Loucy (cell line): ENCODE measurements around the gene HTR2A.

Experiments
- H2AFZ ChIP-seq: fragments of 200-600 bp; sonication (generic); 2 replicates; pipeline ENCODE4 v1.6.0; 2016; ENCODE audit warnings: antibody characterized with exemption, mild to moderate bottlenecking, low read length, moderate library complexity
- H3F3A ChIP-seq: fragments of 200-600 bp; 2 replicates; pipeline ENCODE4 v1.6.0; 2016; ENCODE audit warnings: antibody characterized with exemption, low read depth, mild to moderate bottlenecking
- H3K27me3 ChIP-seq: fragments of 200-600 bp; sonication (generic); 2 replicates; pipeline ENCODE4 v1.6.1; 2014; ENCODE audit warnings: low read length, mild to moderate bottlenecking; ENCODE audit not compliant: insufficient read depth, poor library complexity, severe bottlenecking
- H3K36me3 ChIP-seq: fragments of 200-600 bp; sonication (generic); 2 replicates; pipeline ENCODE4 v1.6.1; 2016; ENCODE audit warnings: low read length; ENCODE audit not compliant: insufficient read depth
- H3K4me1 ChIP-seq: fragments of 200-600 bp; sonication (generic); 2 replicates; pipeline ENCODE4 v1.5.1; 2014; ENCODE audit warnings: low read length, mild to moderate bottlenecking; ENCODE audit not compliant: insufficient read depth, poor library complexity, severe bottlenecking
- H3K4me2 ChIP-seq: fragments of 200-600 bp; sonication (generic); 2 replicates; pipeline ENCODE4 v1.6.0; 2014; ENCODE audit warnings: antibody characterized with exemption, low read length, low read depth, mild to moderate bottlenecking; ENCODE audit not compliant: poor library complexity, severe bottlenecking
- H3K4me3 ChIP-seq: fragments of 200-600 bp; sonication (generic); 2 replicates; pipeline ENCODE4 v1.5.1; 2014; ENCODE audit warnings: low read length, mild to moderate bottlenecking, mixed read lengths; ENCODE audit not compliant: poor library complexity, severe bottlenecking
- H3K79me2 ChIP-seq: fragments of 200-600 bp; sonication (generic); 2 replicates; pipeline ENCODE4 v1.6.1; 2014; ENCODE audit warnings: low read length; ENCODE audit not compliant: insufficient read depth
- H3K9ac ChIP-seq: fragments of 200-600 bp; sonication (generic); 2 replicates; pipeline ENCODE4 v1.6.0; 2014; ENCODE audit warnings: mild to moderate bottlenecking, low read depth, low read length, moderate library complexity; ENCODE audit not compliant: poor library complexity, severe bottlenecking
- H3K9me2 ChIP-seq: fragments of 200-600 bp; sonication (generic); replicated peaks from 2 replicates; pipeline ENCODE4 v1.6.1; 2016; ENCODE audit warnings: low read depth, low read length, mixed read lengths
- H3K9me3 ChIP-seq: fragments of 200-600 bp; sonication (generic); 2 replicates; pipeline ENCODE4 v1.6.1; 2014; ENCODE audit warnings: mild to moderate bottlenecking, antibody characterized with exemption, low read length, low read depth; ENCODE audit not compliant: insufficient read depth
- H4K20me1 ChIP-seq: fragments of 200-600 bp; sonication (generic); 2 replicates; pipeline ENCODE4 v1.6.0; 2014; ENCODE audit warnings: antibody characterized with exemption, low read length, mild to moderate bottlenecking; ENCODE audit not compliant: insufficient read depth, poor library complexity, severe bottlenecking
- CTCF ChIP-seq: fragments of 200-600 bp; sonication (generic); conservative IDR thresholded peaks from 2 replicates; pipeline ENCODE4 v1.5.1; 2014; ENCODE audit warnings: mild to moderate bottlenecking, antibody characterized with exemption, low read length
- EZH2phosphoT487 ChIP-seq: fragments of 200-600 bp; IDR thresholded peaks from 2 replicates; pipeline ENCODE4 v1.6.1; 2018; ENCODE audit warnings: antibody characterized with exemption, mild to moderate bottlenecking, moderate library complexity, borderline replicate concordance

Gene HTR2A

GRCh38 chr13:46906405-46906804, 9.6 kb upstream of the HTR2A start:
- Histone ChIP-seq H3K9me2 (no peaks in the 10 kb centered on the region), H4K20me1 (no peaks in the 10 kb centered on the region), H3K27me3 (peaks cover 4% of the 10 kb centered on the region), H3K9ac (no peak overlapping the region), H3K36me3 (no peaks in the 10 kb centered on the region), H2AFZ (no peak overlapping the region), H3F3A (no peaks in the 10 kb centered on the region), H3K4me1 (no peaks in the 10 kb centered on the region), H3K4me3 (no peak overlapping the region), H3K4me2 (no peak overlapping the region), H3K79me2 (no peaks in the 10 kb centered on the region), H3K9me3 (no peaks in the 10 kb centered on the region)
- TF ChIP-seq EZH2phosphoT487 (no peak), CTCF (no peak)

- TF ChIP-seq EZH2phosphoT487: no peak
- TF ChIP-seq CTCF: peak; percentile 42
- Histone ChIP-seq H3F3A (no peaks in the 10 kb centered on the region), H3K4me1 (no peaks in the 10 kb centered on the region), H2AFZ (no peak overlapping the region), H3K9me2 (no peaks in the 10 kb centered on the region), H3K36me3 (no peaks in the 10 kb centered on the region), H3K27me3 (peaks cover 3% of the 10 kb centered on the region), H3K9me3 (no peaks in the 10 kb centered on the region), H3K79me2 (no peaks in the 10 kb centered on the region), H4K20me1 (no peaks in the 10 kb centered on the region), H3K4me3 (no peak overlapping the region), H3K9ac (no peak overlapping the region), H3K4me2 (no peak overlapping the region)
These were observed 8.4 kb upstream of the HTR2A start for GRCh38 chr13:46905249-46905648.

GRCh38 chr13:46903748-46904147, 6.9 kb upstream of the HTR2A start:
- Histone ChIP-seq H3K27me3 (no peaks in the 10 kb centered on the region), H3K4me1 (no peaks in the 10 kb centered on the region), H2AFZ (no peak overlapping the region), H4K20me1 (no peaks in the 10 kb centered on the region), H3K4me2 (no peak overlapping the region), H3K9ac (no peak overlapping the region), H3K79me2 (no peaks in the 10 kb centered on the region), H3K9me3 (no peaks in the 10 kb centered on the region), H3F3A (no peaks in the 10 kb centered on the region), H3K4me3 (no peak overlapping the region), H3K36me3 (no peaks in the 10 kb centered on the region), H3K9me2 (no peaks in the 10 kb centered on the region)
- TF ChIP-seq EZH2phosphoT487 (no peak), CTCF (no peak)
